ENCODE measurements around the gene CTRL.

Gene CTRL

GRCh38 chr16:67882374-67883145 lies 49.1 kb downstream of the CTRL start:
- H4K8ac ChIP-seq (ENCODE audit: low read depth, low read length): no peak overlapping the region
- no peak overlapping the region for H3K4me3 ChIP-seq (ENCODE audit: low read depth, low read length)
- no peak overlapping the region for H4K12ac ChIP-seq (ENCODE audit: low read depth, low read length)
- H3K9ac ChIP-seq (ENCODE audit: low read length): no peak overlapping the region
- no peak overlapping the region for H3K23ac ChIP-seq (ENCODE audit: low read length)
- H2BK120ac ChIP-seq (ENCODE audit: insufficient read depth, low read length, poor library complexity): no peak overlapping the region
- H3K4ac ChIP-seq (ENCODE audit: low read depth, low read length): no peak overlapping the region
- no peak overlapping the region for H3K18ac ChIP-seq (ENCODE audit: low read length)
- WGBS (ENCODE audit: extremely low coverage, insufficient coverage, insufficient read length): no CpG with 5 or more reads among the region's 18 CpGs
- no peak overlapping the region for H2BK5ac ChIP-seq (ENCODE audit: low read depth, low read length, poor library complexity)
- no peak overlapping the region for H2BK12ac ChIP-seq (ENCODE audit: low read length)
- no peak overlapping the region for H4K91ac ChIP-seq (ENCODE audit: low read depth, low read length)
- peaks cover 4% of the 10 kb centered on the region for H3K9me3 ChIP-seq (ENCODE audit: insufficient read depth, low read depth, low read length)
- DNase-seq: no peak
- peaks cover 20 to 25% of the 10 kb centered on the region in 2 experiments for H3K4me1 ChIP-seq (ENCODE audit: control insufficient read depth in 1 of 2, insufficient read depth in 2 of 2, low read length in 2 of 2)
- H2AK5ac ChIP-seq (ENCODE audit: low read length): no peak overlapping the region
- H3K36me3 ChIP-seq (ENCODE audit: control insufficient read depth in 1 of 2, insufficient read depth in 2 of 2, low read length in 2 of 2): peaks cover 68 to 69% of the 10 kb centered on the region in 2 experiments
- no peak overlapping the region for H2AFZ ChIP-seq (ENCODE audit: insufficient read depth, low read length, poor library complexity)
- no peak overlapping the region for H3K4me2 ChIP-seq (ENCODE audit: low read length)
- H3K79me1 ChIP-seq (ENCODE audit: low read length): peaks cover 2% of the 10 kb centered on the region
- H3K14ac ChIP-seq (ENCODE audit: low read length): no peak overlapping the region
- H3K27me3 ChIP-seq (ENCODE audit: insufficient read depth, low read length): no peaks in the 10 kb centered on the region
- H3K27ac ChIP-seq (ENCODE audit: low read depth, low read length): no peak overlapping the region
- no peaks in the 10 kb centered on the region for H3K79me2 ChIP-seq (ENCODE audit: control insufficient read depth, insufficient read depth, low read length, poor library complexity)

- Histone ChIP-seq H2AK5ac (ENCODE audit: low read length) (no peak overlapping the region), H2AFZ (ENCODE audit: insufficient read depth, low read length, poor library complexity) (no peak overlapping the region)
- DNase-seq: no peak
These were observed 50.0 kb downstream of the CTRL start for GRCh38 chr16:67881621-67882161.

GRCh38 chr16:67880584-67880983 lies 51.1 kb downstream of the CTRL start:
- Histone ChIP-seq H2BK5ac (ENCODE audit: low read depth, low read length, poor library complexity) (no peak overlapping the region), H3K4me2 (ENCODE audit: low read length) (no peak overlapping the region), H3K9me3 (ENCODE audit: insufficient read depth, low read depth, low read length) (peaks cover 6% of the 10 kb centered on the region), H3K27me3 (ENCODE audit: insufficient read depth, low read length) (no peaks in the 10 kb centered on the region), H2BK12ac (ENCODE audit: low read length) (no peak overlapping the region), H3K79me2 (ENCODE audit: control insufficient read depth, insufficient read depth, low read length, poor library complexity) (no peaks in the 10 kb centered on the region), H2BK120ac (ENCODE audit: insufficient read depth, low read length, poor library complexity) (no peak overlapping the region), H3K36me3 (ENCODE audit: control insufficient read depth in 1 of 2, insufficient read depth in 2 of 2, low read length in 2 of 2) (peaks cover 80 to 83% of the 10 kb centered on the region in 2 experiments), H3K4me1 (ENCODE audit: control insufficient read depth in 1 of 2, insufficient read depth in 2 of 2, low read length in 2 of 2) (peaks cover 20 to 25% of the 10 kb centered on the region in 2 experiments), H4K12ac (ENCODE audit: low read depth, low read length) (no peak overlapping the region), H4K91ac (ENCODE audit: low read depth, low read length) (no peak overlapping the region), H3K4me3 (ENCODE audit: low read depth, low read length) (no peak overlapping the region), H2AFZ (ENCODE audit: insufficient read depth, low read length, poor library complexity) (no peak overlapping the region), H3K4ac (ENCODE audit: low read depth, low read length) (no peak overlapping the region), H3K9ac (ENCODE audit: low read length) (no peak overlapping the region), H3K14ac (ENCODE audit: low read length) (no peak overlapping the region), H2AK5ac (ENCODE audit: low read length) (no peak overlapping the region), H4K8ac (ENCODE audit: low read depth, low read length) (no peak overlapping the region), H3K27ac (ENCODE audit: low read depth, low read length) (no peak overlapping the region), H3K23ac (ENCODE audit: low read length) (no peak overlapping the region), H3K79me1 (ENCODE audit: low read length) (no peaks in the 10 kb centered on the region), H3K18ac (ENCODE audit: low read length) (no peak overlapping the region)
- no CpG with 5 or more reads among the region's 13 CpGs for WGBS (ENCODE audit: extremely low coverage, insufficient coverage, insufficient read length)
- DNase-seq: no peak

More at GRCh38 chr16:67881621-67882161, 50.0 kb downstream of the CTRL start:
- Histone ChIP-seq H4K12ac (ENCODE audit: low read depth, low read length) (no peak overlapping the region), H3K79me2 (ENCODE audit: control insufficient read depth, insufficient read depth, low read length, poor library complexity) (no peaks in the 10 kb centered on the region), H3K4me3 (ENCODE audit: low read depth, low read length) (no peak overlapping the region), H2BK120ac (ENCODE audit: insufficient read depth, low read length, poor library complexity) (no peak overlapping the region), H3K18ac (ENCODE audit: low read length) (no peak overlapping the region), H3K27ac (ENCODE audit: low read depth, low read length) (no peak overlapping the region), H3K4me2 (ENCODE audit: low read length) (no peak overlapping the region), H3K9ac (ENCODE audit: low read length) (no peak overlapping the region), H3K79me1 (ENCODE audit: low read length) (peaks cover 2% of the 10 kb centered on the region), H3K9me3 (ENCODE audit: insufficient read depth, low read depth, low read length) (peaks cover 6% of the 10 kb centered on the region), H3K14ac (ENCODE audit: low read length) (no peak overlapping the region), H2BK12ac (ENCODE audit: low read length) (no peak overlapping the region), H3K4me1 (ENCODE audit: control insufficient read depth in 1 of 2, insufficient read depth in 2 of 2, low read length in 2 of 2) (peaks cover 20 to 25% of the 10 kb centered on the region in 2 experiments), H3K4ac (ENCODE audit: low read depth, low read length) (no peak overlapping the region), H2BK5ac (ENCODE audit: low read depth, low read length, poor library complexity) (no peak overlapping the region), H4K8ac (ENCODE audit: low read depth, low read length) (no peak overlapping the region), H3K23ac (ENCODE audit: low read length) (no peak overlapping the region), H4K91ac (ENCODE audit: low read depth, low read length) (no peak overlapping the region), H3K27me3 (ENCODE audit: insufficient read depth, low read length) (no peaks in the 10 kb centered on the region), H3K36me3 (ENCODE audit: control insufficient read depth in 1 of 2, insufficient read depth in 2 of 2, low read length in 2 of 2) (peaks cover 76 to 78% of the 10 kb centered on the region in 2 experiments)
- no CpG with 5 or more reads among the region's 21 CpGs for WGBS (ENCODE audit: extremely low coverage, insufficient coverage, insufficient read length)

GRCh38 chr16:67879936-67880335 lies 51.7 kb downstream of the CTRL start:
- peaks cover 6% of the 10 kb centered on the region for H3K9me3 ChIP-seq (ENCODE audit: insufficient read depth, low read depth, low read length)
- H3K18ac ChIP-seq (ENCODE audit: low read length): no peak overlapping the region
- H2BK5ac ChIP-seq (ENCODE audit: low read depth, low read length, poor library complexity): no peak overlapping the region
- no peaks in the 10 kb centered on the region for H3K27me3 ChIP-seq (ENCODE audit: insufficient read depth, low read length)
- no peak overlapping the region for H3K23ac ChIP-seq (ENCODE audit: low read length)
- H3K27ac ChIP-seq (ENCODE audit: low read depth, low read length): no peak overlapping the region
- no peak overlapping the region for H3K9ac ChIP-seq (ENCODE audit: low read length)
- no peak overlapping the region for H3K4ac ChIP-seq (ENCODE audit: low read depth, low read length)
- H4K12ac ChIP-seq (ENCODE audit: low read depth, low read length): no peak overlapping the region
- peaks cover 19 to 22% of the 10 kb centered on the region in 2 experiments for H3K4me1 ChIP-seq (ENCODE audit: control insufficient read depth in 1 of 2, insufficient read depth in 2 of 2, low read length in 2 of 2)
- H4K91ac ChIP-seq (ENCODE audit: low read depth, low read length): no peak overlapping the region
- H2BK12ac ChIP-seq (ENCODE audit: low read length): no peak overlapping the region
- no peak overlapping the region for H3K14ac ChIP-seq (ENCODE audit: low read length)
- no peak overlapping the region for H2BK120ac ChIP-seq (ENCODE audit: insufficient read depth, low read length, poor library complexity)
- H3K4me3 ChIP-seq (ENCODE audit: low read depth, low read length): no peak overlapping the region
- no peaks in the 10 kb centered on the region for H3K79me1 ChIP-seq (ENCODE audit: low read length)
- no peak overlapping the region for H3K4me2 ChIP-seq (ENCODE audit: low read length)
- no peak overlapping the region for H4K8ac ChIP-seq (ENCODE audit: low read depth, low read length)
- no peak for DNase-seq
- peaks cover 80 to 84% of the 10 kb centered on the region in 2 experiments for H3K36me3 ChIP-seq (ENCODE audit: control insufficient read depth in 1 of 2, insufficient read depth in 2 of 2, low read length in 2 of 2)
- whole genome bisulfite sequencing (ENCODE audit: extremely low coverage, insufficient coverage, insufficient read length): no CpG with 5 or more reads among the region's 5 CpGs
- H3K79me2 ChIP-seq (ENCODE audit: control insufficient read depth, insufficient read depth, low read length, poor library complexity): no peaks in the 10 kb centered on the region
- no peak overlapping the region for H2AFZ ChIP-seq (ENCODE audit: insufficient read depth, low read length, poor library complexity)
- no peak overlapping the region for H2AK5ac ChIP-seq (ENCODE audit: low read length)

Measured in trophoblast cell (in vitro differentiated cells and primary cell).